ENCODE data around the gene F13A1. TPM values are rescaled to one million over a fixed set of nuclear protein-coding genes. Genes with fewer than 3 reads are reported as not detected.

The F13A1 gene

GRCh38 chr6:6131492-6132109 lies 188.9 kb downstream of the F13A1 start:
- Histone ChIP-seq H3K27me3 (ENCODE audit: control insufficient read depth, insufficient read depth, low read length) (no peaks in the 10 kb centered on the region), H3K36me3 (ENCODE audit: insufficient read depth, low read length) (no peaks in the 10 kb centered on the region), H3K4me2 (ENCODE audit: low read length) (no peak overlapping the region), H3K9me3 (replicated peaks; ENCODE audit: low read length) (no peaks in the 10 kb centered on the region), H3K4me3 (ENCODE audit: low read length) (no peak overlapping the region), H3K4me1 (ENCODE audit: control insufficient read depth, insufficient read depth, low read length) (no peaks in the 10 kb centered on the region), H3K9ac (ENCODE audit: low read depth, low read length) (no peak overlapping the region)

GRCh38 chr6:6125495-6125894 lies 195.0 kb downstream of the F13A1 start:
- H3K4me2 ChIP-seq (ENCODE audit: low read length) = no peak overlapping the region
- H3K9me3 ChIP-seq (replicated peaks; ENCODE audit: low read length) = no peaks in the 10 kb centered on the region
- H3K36me3 ChIP-seq (ENCODE audit: insufficient read depth, low read length) = no peaks in the 10 kb centered on the region
- no peak overlapping the region for H3K9ac ChIP-seq (ENCODE audit: low read depth, low read length)
- H3K27me3 ChIP-seq (ENCODE audit: control insufficient read depth, insufficient read depth, low read length) = no peaks in the 10 kb centered on the region
- H3K4me3 ChIP-seq (ENCODE audit: low read length) = no peak overlapping the region
- H3K4me1 ChIP-seq (ENCODE audit: control insufficient read depth, insufficient read depth, low read length) = no peaks in the 10 kb centered on the region

- Histone ChIP-seq H3K9ac (ENCODE audit: low read depth, low read length) (no peak overlapping the region), H3K36me3 (ENCODE audit: insufficient read depth, low read length) (no peaks in the 10 kb centered on the region), H3K27me3 (ENCODE audit: control insufficient read depth, insufficient read depth, low read length) (no peaks in the 10 kb centered on the region), H3K4me1 (ENCODE audit: control insufficient read depth, insufficient read depth, low read length) (no peaks in the 10 kb centered on the region), H3K4me2 (ENCODE audit: low read length) (no peak overlapping the region), H3K4me3 (ENCODE audit: low read length) (no peak overlapping the region), H3K9me3 (replicated peaks; ENCODE audit: low read length) (no peaks in the 10 kb centered on the region)
Observed at GRCh38 chr6:6123803-6124202, 196.7 kb downstream of the F13A1 start.

GRCh38 chr6:6121943-6122342 lies 198.5 kb downstream of the F13A1 start:
- Histone ChIP-seq H3K27me3 (ENCODE audit: control insufficient read depth, insufficient read depth, low read length) (no peaks in the 10 kb centered on the region), H3K4me1 (ENCODE audit: control insufficient read depth, insufficient read depth, low read length) (no peaks in the 10 kb centered on the region), H3K36me3 (ENCODE audit: insufficient read depth, low read length) (no peaks in the 10 kb centered on the region), H3K4me2 (ENCODE audit: low read length) (no peak overlapping the region), H3K9me3 (replicated peaks; ENCODE audit: low read length) (no peaks in the 10 kb centered on the region), H3K9ac (ENCODE audit: low read depth, low read length) (no peak overlapping the region), H3K4me3 (ENCODE audit: low read length) (no peak overlapping the region)

GRCh38 chr6:6105472-6106036 lies 214.9 kb downstream of the F13A1 start:
- Histone ChIP-seq H3K36me3 (ENCODE audit: insufficient read depth, low read length) (no peaks in the 10 kb centered on the region), H3K27me3 (ENCODE audit: control insufficient read depth, insufficient read depth, low read length) (no peaks in the 10 kb centered on the region)

More at GRCh38 chr6:6105472-6106036, 214.9 kb downstream of the F13A1 start:
- Histone ChIP-seq H3K4me3 (ENCODE audit: low read length) (no peak overlapping the region), H3K9ac (ENCODE audit: low read depth, low read length) (no peak overlapping the region), H3K9me3 (replicated peaks; ENCODE audit: low read length) (no peaks in the 10 kb centered on the region), H3K4me1 (ENCODE audit: control insufficient read depth, insufficient read depth, low read length) (no peaks in the 10 kb centered on the region), H3K4me2 (ENCODE audit: low read length) (no peak overlapping the region)

Small RNAs within 50 kb of the gene (small RNA-seq; reads per million reads assigned to genes)
- gene MIR7853 = not detected

Data from skeletal muscle satellite cell (primary cell).